ENCODE data around the gene CPXM1. TPM values are rescaled to one million over a fixed set of nuclear protein-coding genes. Genes with fewer than 3 reads are reported as not detected.

Gene CPXM1
- total RNA-seq, 1 donor from 2014 or later: 218 TPM

DNA sequence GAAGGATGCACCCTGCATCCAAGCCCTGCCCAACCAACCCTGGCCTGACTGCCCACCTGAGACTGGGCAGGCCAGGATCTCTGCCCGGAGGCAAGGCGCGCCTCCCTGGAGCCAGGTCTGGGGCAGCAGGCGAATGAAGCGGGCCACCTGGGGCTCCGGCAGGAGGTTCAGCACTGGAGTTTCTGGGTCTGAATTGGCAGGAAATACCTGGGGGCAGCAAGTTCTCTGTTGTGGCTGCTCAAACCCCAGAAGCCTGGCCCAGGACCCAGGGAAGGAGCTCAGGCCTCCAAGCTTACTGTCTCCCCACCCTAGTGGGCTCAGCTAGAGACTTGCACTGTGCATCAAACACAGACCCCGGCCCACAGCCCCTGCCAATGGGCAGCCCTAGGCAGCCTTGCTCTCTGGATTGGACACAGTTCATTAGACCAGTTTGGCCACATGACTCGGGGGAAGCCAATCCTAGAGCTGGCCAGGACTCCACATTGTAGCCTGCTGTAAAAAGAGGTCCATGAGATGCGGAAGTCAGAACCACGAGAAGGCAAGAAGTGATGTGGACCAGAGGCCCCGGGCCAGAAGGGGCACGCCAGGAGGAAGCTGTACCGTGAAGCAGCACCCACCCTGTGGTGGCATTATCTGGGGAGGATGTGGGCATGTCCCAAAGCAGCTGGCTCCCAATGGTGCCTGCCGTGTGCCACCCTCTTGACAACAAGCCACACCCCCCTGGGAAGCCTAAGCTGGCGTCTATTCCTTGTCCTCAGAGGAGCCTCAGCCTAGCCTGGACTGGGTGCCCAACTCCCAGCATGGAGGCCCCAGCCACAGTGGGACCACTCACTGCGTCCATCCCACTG, 3.1 kb downstream of the CPXM1 start:
- Mint-ChIP-seq H3K4me3 (peak overlapping the region; percentile 94), H3K9me3 (no peaks in the 10 kb centered on the region), H3K4me1 (peaks cover 28% of the 10 kb centered on the region), H3K27ac (ENCODE audit: unreplicated experiment) (no peak overlapping the region), H3K36me3 (ENCODE audit: low read depth) (peaks cover 12% of the 10 kb centered on the region), H3K27me3 (ENCODE audit: low read depth) (peaks cover 3% of the 10 kb centered on the region)
- no peak for DNase-seq (ENCODE audit: low read depth, low spot score)
- TF ChIP-seq CTCF (conservative IDR thresholded peaks at IDR 0.05): no peak

DNA sequence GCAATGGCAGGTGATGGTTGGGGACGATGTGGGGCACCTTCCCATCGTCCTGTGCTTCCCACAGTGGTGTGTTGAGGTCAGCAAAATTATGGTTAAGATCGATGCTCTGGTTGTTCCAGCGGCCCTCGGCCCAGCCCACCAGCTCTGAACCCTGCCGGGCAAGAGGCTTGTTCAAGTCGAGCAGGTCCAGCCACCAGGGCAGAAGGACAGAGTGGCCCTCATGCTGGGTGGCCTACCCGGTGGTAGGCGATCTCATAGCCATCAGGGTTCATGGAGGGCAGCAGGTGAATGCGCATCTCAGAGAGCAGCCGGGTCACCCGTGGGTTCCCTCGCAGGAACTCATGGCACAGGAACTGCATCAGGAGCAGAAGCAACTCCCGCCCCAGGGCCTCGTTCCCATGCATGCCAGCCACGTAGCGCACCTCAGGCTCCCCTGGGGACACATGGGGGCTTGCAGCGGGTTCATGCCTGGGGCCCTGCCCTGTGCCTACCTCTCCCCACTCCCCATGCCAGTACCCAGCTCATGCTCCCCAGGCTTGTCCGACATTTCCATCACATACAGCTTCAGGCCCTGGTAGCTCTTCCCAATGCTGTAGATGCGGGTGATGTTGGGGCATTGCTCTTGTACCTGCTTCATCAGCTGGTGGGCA, 4.3 kb downstream of the CPXM1 start:
- DNase-seq (ENCODE audit: low read depth, low spot score): no peak
- Mint-ChIP-seq H3K4me1 (peaks cover 21% of the 10 kb centered on the region), H3K27ac (ENCODE audit: unreplicated experiment) (peak overlapping the region; percentile 45), H3K9me3 (no peaks in the 10 kb centered on the region), H3K27me3 (ENCODE audit: low read depth) (peaks cover 6% of the 10 kb centered on the region), H3K36me3 (ENCODE audit: low read depth) (peaks cover 12% of the 10 kb centered on the region), H3K4me3 (no peak overlapping the region)
- no peak for TF ChIP-seq CTCF (conservative IDR thresholded peaks at IDR 0.05)

- no peak for DNase-seq (ENCODE audit: low read depth, low spot score)
- peaks cover 15% of the 10 kb centered on the region for H3K4me1 Mint-ChIP-seq
- H3K4me3 Mint-ChIP-seq: peak overlapping the region; percentile 52
- no peaks in the 10 kb centered on the region for H3K9me3 Mint-ChIP-seq
- no peak overlapping the region for H3K27ac Mint-ChIP-seq (ENCODE audit: unreplicated experiment)
- TF ChIP-seq CTCF (conservative IDR thresholded peaks at IDR 0.05): no peak
- peaks cover 9% of the 10 kb centered on the region for H3K27me3 Mint-ChIP-seq (ENCODE audit: low read depth)
- peaks cover 12% of the 10 kb centered on the region for H3K36me3 Mint-ChIP-seq (ENCODE audit: low read depth)
Observed at GRCh38 chr20:2795451-2795850, 5.0 kb downstream of the CPXM1 start.

- H3K9me3 Mint-ChIP-seq: no peaks in the 10 kb centered on the region
- DNase-seq (ENCODE audit: low read depth, low spot score): no peak
- no peak overlapping the region for H3K27ac Mint-ChIP-seq (ENCODE audit: unreplicated experiment)
- H3K4me1 Mint-ChIP-seq: peaks cover 13% of the 10 kb centered on the region
- no peak for TF ChIP-seq CTCF (conservative IDR thresholded peaks at IDR 0.05)
- peak overlapping the region; percentile 52 for H3K4me3 Mint-ChIP-seq
- H3K27me3 Mint-ChIP-seq (ENCODE audit: low read depth): peaks cover 12% of the 10 kb centered on the region
- H3K36me3 Mint-ChIP-seq (ENCODE audit: low read depth): peaks cover 12% of the 10 kb centered on the region
Observed at GRCh38 chr20:2794866-2795447, 5.5 kb downstream of the CPXM1 start.

- H3K27ac Mint-ChIP-seq (ENCODE audit: unreplicated experiment): no peak overlapping the region
- H3K27me3 Mint-ChIP-seq (ENCODE audit: low read depth): peaks cover 15% of the 10 kb centered on the region
- no peaks in the 10 kb centered on the region for H3K9me3 Mint-ChIP-seq
- no peak for TF ChIP-seq CTCF (conservative IDR thresholded peaks at IDR 0.05)
- H3K36me3 Mint-ChIP-seq (ENCODE audit: low read depth): peaks cover 12% of the 10 kb centered on the region
- H3K4me3 Mint-ChIP-seq: no peak overlapping the region
- no peak for DNase-seq (ENCODE audit: low read depth, low spot score)
- H3K4me1 Mint-ChIP-seq: peaks cover 6% of the 10 kb centered on the region
Observed at GRCh38 chr20:2794202-2794748, 6.2 kb downstream of the CPXM1 start.

All from neural crest cell (in vitro differentiated cells).